ENCODE measurements around the gene LMNB1.

DNA sequence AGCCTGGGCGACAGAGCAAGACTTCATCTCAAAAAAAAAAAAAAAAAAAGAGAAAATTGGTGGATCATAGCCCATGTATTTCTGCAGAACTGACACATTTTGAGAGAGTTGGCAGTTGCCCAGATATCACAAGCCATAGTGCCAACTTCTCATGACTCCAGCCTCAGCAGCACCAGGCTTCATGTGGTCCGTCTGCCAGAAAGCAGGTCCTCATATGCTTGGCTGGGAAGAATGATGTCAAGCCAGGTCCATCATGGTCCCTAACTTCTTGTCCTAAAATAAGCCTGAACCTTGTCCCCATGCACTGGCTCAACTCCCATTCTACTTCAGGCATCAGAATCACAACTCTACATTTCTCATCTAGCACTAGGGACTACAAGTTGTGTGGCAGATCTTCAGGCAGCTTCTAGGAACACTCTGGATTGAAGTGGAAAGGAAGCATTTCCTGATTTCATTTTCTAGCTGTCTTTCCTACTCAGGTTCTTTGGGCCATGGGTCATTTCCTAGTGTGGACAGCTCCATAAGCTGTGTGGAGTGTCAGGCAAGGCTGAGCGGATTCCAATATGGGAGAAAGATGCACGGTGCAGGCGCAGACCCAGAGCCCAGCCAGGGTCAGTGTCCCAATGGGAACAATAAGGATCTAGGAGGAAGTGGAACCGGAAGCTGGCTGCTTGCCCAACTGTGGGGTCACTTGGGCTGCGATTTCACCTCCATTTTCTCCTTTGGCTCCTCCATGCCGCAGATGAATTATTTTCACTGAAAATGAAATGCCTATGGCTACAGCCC, 90.1 kb downstream of the LMNB1 start:
- TF ChIP-seq EP300 (IDR thresholded peaks at IDR 0.05; ENCODE audit: borderline replicate concordance), result no peak
- no peak for TF ChIP-seq CEBPB (IDR thresholded peaks at IDR 0.05)
- TF ChIP-seq CREB1 (IDR thresholded peaks at IDR 0.05; ENCODE audit: low read depth), result no peak
- no peak for TF ChIP-seq TAF1 (IDR thresholded peaks at IDR 0.05; ENCODE audit: low read depth)
- TF ChIP-seq TEAD4 (IDR thresholded peaks at IDR 0.05), result no peak
- TF ChIP-seq, protein P1, sequence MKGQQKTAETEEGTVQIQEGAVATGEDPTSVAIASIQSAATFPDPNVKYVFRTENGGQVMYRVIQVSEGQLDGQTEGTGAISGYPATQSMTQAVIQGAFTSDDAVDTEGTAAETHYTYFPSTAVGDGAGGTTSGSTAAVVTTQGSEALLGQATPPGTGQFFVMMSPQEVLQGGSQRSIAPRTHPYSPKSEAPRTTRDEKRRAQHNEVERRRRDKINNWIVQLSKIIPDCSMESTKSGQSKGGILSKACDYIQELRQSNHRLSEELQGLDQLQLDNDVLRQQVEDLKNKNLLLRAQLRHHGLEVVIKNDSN (IDR thresholded peaks at IDR 0.05), result no peak
- TF ChIP-seq, protein P2, sequence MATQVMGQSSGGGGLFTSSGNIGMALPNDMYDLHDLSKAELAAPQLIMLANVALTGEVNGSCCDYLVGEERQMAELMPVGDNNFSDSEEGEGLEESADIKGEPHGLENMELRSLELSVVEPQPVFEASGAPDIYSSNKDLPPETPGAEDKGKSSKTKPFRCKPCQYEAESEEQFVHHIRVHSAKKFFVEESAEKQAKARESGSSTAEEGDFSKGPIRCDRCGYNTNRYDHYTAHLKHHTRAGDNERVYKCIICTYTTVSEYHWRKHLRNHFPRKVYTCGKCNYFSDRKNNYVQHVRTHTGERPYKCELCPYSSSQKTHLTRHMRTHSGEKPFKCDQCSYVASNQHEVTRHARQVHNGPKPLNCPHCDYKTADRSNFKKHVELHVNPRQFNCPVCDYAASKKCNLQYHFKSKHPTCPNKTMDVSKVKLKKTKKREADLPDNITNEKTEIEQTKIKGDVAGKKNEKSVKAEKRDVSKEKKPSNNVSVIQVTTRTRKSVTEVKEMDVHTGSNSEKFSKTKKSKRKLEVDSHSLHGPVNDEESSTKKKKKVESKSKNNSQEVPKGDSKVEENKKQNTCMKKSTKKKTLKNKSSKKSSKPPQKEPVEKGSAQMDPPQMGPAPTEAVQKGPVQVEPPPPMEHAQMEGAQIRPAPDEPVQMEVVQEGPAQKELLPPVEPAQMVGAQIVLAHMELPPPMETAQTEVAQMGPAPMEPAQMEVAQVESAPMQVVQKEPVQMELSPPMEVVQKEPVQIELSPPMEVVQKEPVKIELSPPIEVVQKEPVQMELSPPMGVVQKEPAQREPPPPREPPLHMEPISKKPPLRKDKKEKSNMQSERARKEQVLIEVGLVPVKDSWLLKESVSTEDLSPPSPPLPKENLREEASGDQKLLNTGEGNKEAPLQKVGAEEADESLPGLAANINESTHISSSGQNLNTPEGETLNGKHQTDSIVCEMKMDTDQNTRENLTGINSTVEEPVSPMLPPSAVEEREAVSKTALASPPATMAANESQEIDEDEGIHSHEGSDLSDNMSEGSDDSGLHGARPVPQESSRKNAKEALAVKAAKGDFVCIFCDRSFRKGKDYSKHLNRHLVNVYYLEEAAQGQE (IDR thresholded peaks at IDR 0.05; ENCODE audit: low read depth), result no peak
- TF ChIP-seq, protein P3, sequence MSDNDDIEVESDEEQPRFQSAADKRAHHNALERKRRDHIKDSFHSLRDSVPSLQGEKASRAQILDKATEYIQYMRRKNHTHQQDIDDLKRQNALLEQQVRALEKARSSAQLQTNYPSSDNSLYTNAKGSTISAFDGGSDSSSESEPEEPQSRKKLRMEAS (IDR thresholded peaks at IDR 0.05), result no peak
- TF ChIP-seq RAD21 (IDR thresholded peaks at IDR 0.05; ENCODE audit: low read depth), result no peak
- TF ChIP-seq NFIC (IDR thresholded peaks at IDR 0.05), result no peak
- no peak for TF ChIP-seq YY1 (IDR thresholded peaks at IDR 0.05; ENCODE audit: low read depth)
